Measurements from ENCODE around the gene TELO2. TPM values are rescaled to one million over a fixed set of nuclear protein-coding genes. Genes with fewer than 3 reads are reported as not detected.
A peak's percentile ranks its signal among the peaks of the same experiment; 100 is the strongest.

The TELO2 gene
- total RNA-seq, 4 donors from 2014 or later = 22.2 to 98.1 (median 49.6) TPM

DNA sequence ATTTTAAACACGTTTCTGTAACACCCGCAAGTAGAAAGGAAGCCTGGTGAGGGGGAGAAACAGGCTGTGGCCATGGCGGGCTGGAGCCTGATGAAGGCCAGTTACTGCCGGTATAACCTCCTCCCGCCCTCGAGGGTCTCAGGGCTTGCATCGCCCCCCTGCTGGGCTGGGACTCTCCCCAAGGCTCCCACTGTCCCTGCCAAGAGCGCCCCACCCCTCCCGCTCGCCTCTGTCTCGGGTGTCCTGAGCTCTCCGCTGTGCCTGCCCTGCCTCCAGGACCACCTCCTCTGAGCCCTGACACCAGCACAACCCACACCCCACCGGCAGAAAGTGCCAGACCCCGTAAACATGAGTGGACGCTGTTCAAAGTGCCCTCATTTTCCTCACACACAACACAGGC, 59.0 kb downstream of the TELO2 start:
- Histone ChIP-seq H3K36me3 (peaks cover 0 to 10% (median 0%) of the 10 kb centered on the region in 4 donors), H3K4me1 (peaks cover 0 to 17% (median 5%) of the 10 kb centered on the region in 4 donors), H3K4me3 (no peak overlapping the region), H3K27ac (no peak overlapping the region), H3K9me3 (no peaks in the 10 kb centered on the region), H3K27me3 (no peaks in the 10 kb centered on the region)
- TF ChIP-seq EP300 (IDR thresholded peaks at IDR 0.05; ENCODE audit: low read depth) (no peak), POLR2A (IDR thresholded peaks at IDR 0.05) (no peak), POLR2AphosphoS5 (IDR thresholded peaks at IDR 0.05) (no peak)
- TF ChIP-seq, protein P1, sequence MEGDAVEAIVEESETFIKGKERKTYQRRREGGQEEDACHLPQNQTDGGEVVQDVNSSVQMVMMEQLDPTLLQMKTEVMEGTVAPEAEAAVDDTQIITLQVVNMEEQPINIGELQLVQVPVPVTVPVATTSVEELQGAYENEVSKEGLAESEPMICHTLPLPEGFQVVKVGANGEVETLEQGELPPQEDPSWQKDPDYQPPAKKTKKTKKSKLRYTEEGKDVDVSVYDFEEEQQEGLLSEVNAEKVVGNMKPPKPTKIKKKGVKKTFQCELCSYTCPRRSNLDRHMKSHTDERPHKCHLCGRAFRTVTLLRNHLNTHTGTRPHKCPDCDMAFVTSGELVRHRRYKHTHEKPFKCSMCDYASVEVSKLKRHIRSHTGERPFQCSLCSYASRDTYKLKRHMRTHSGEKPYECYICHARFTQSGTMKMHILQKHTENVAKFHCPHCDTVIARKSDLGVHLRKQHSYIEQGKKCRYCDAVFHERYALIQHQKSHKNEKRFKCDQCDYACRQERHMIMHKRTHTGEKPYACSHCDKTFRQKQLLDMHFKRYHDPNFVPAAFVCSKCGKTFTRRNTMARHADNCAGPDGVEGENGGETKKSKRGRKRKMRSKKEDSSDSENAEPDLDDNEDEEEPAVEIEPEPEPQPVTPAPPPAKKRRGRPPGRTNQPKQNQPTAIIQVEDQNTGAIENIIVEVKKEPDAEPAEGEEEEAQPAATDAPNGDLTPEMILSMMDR (IDR thresholded peaks at IDR 0.05) = no peak
- intact Hi-C loops (cut with DNase I; ENCODE audit: low total_unique reads) = no loop called here
- in situ Hi-C loops (cut with MboI; ENCODE audit: low pct_ligation_motif_present in 1 of 4, low pct_unique_long_range_greater_than_20kb in 1 of 4, low sequenced_read_pairs in 3 of 4) = no loop called here
- DNase-seq = no peak
- WGBS, 2 donors (ENCODE audit: low coverage in 1 of 2) = 80 to 92% methylated on average over 2 to 15 of the region's 15 CpGs

DNA sequence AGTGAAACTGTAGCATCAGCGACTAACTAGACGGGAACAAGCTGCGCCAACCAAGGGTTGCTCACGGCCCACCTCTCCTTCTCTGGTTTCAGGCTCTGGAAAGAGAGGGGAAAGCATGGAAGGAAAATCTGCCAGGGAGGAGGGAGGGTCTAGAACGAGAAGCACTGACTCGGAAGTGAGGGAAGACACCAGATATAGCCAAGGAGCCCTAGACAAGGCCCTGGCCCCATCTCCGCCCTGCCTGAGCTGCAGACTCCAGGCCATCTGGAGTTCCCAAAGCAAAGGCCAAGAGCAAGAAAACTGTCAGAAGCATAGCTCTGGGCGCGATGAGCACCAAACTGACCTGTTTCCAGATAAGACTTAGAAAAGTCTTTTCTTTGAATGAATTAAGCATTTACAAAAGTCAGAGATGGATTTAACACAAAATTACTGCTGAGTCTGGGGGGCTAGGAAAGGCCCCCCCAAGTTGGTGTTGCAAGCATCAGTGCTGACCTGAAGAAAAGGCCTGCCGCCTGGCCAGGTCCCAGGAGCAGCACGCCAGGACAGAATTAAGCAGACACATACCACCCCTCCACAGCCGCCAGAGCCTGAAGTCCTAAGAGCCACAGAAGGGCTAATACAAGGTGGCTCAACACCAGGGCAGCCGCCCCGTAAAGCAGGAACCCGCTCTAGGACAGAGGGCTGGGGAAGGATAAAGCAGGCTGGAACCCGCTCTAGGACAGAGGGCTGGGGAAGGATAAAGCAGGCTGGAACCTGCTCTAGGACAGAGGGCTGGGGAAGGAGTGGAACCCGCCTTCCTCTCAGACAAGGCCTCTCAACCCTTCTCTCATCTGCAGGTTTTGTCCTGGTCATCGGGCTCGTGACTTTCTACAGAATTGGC, 61.0 kb downstream of the TELO2 start:
- no peaks in the 10 kb centered on the region for H3K27me3 ChIP-seq
- DNase-seq = no peak
- in situ Hi-C loops (cut with MboI; ENCODE audit: low pct_ligation_motif_present in 1 of 4, low pct_unique_long_range_greater_than_20kb in 1 of 4, low sequenced_read_pairs in 3 of 4) = no loop called here
- no peaks in the 10 kb centered on the region for H3K9me3 ChIP-seq
- H3K36me3 ChIP-seq = peaks cover 0 to 10% (median 2%) of the 10 kb centered on the region in 4 donors
- TF ChIP-seq POLR2A (IDR thresholded peaks at IDR 0.05) = no peak
- TF ChIP-seq, protein P1 (IDR thresholded peaks at IDR 0.05) = no peak
- no peak for TF ChIP-seq POLR2AphosphoS5 (IDR thresholded peaks at IDR 0.05)
- TF ChIP-seq EP300 (IDR thresholded peaks at IDR 0.05; ENCODE audit: low read depth) = no peak
- 87 to 88% methylated on average over 10 to 19 of the region's 19 CpGs for WGBS, 2 donors (ENCODE audit: low coverage in 1 of 2)
- intact Hi-C loops (cut with DNase I; ENCODE audit: low total_unique reads) = no loop called here
- H3K27ac ChIP-seq = peak overlapping the region in 1 of 4 donors; percentile 12
- H3K4me3 ChIP-seq = no peak overlapping the region
- peaks cover 0 to 10% (median 5%) of the 10 kb centered on the region in 4 donors for H3K4me1 ChIP-seq

GRCh38 chr16:1554826-1555445, 61.8 kb downstream of the TELO2 start:
- Histone ChIP-seq H3K4me3 (no peak overlapping the region), H3K27ac (no peak overlapping the region), H3K36me3 (peaks cover 0 to 10% (median 2%) of the 10 kb centered on the region in 4 donors), H3K9me3 (no peaks in the 10 kb centered on the region), H3K4me1 (peaks cover 0 to 7% (median 3%) of the 10 kb centered on the region in 4 donors), H3K27me3 (no peaks in the 10 kb centered on the region)
- in situ Hi-C loops (cut with MboI; ENCODE audit: low pct_ligation_motif_present in 1 of 4, low pct_unique_long_range_greater_than_20kb in 1 of 4, low sequenced_read_pairs in 3 of 4) = no loop called here
- no peak for DNase-seq
- intact Hi-C loops (cut with DNase I; ENCODE audit: low total_unique reads) = no loop called here
- no peak for TF ChIP-seq POLR2AphosphoS5 (IDR thresholded peaks at IDR 0.05)
- TF ChIP-seq, protein P1 (IDR thresholded peaks at IDR 0.05) = no peak
- no peak for TF ChIP-seq EP300 (IDR thresholded peaks at IDR 0.05; ENCODE audit: low read depth)
- TF ChIP-seq POLR2A (IDR thresholded peaks at IDR 0.05) = no peak
- 94 to 100% methylated on average over 1 to 34 of the region's 34 CpGs for WGBS, 2 donors (ENCODE audit: low coverage in 1 of 2)

GRCh38 chr16:1556254-1556653, 63.1 kb downstream of the TELO2 start:
- Histone ChIP-seq H3K4me3 (no peak overlapping the region), H3K36me3 (peaks cover 0 to 10% (median 2%) of the 10 kb centered on the region in 4 donors), H3K27me3 (no peaks in the 10 kb centered on the region), H3K4me1 (no peaks in the 10 kb centered on the region), H3K27ac (no peak overlapping the region), H3K9me3 (no peaks in the 10 kb centered on the region)
- WGBS, 2 donors (ENCODE audit: low coverage in 1 of 2) = 77% methylated on average over 13 of the region's 13 CpGs; no CpG with 5 or more reads in 1 of the 2 donors
- no peak for TF ChIP-seq POLR2AphosphoS5 (IDR thresholded peaks at IDR 0.05)
- no peak for TF ChIP-seq POLR2A (IDR thresholded peaks at IDR 0.05)
- TF ChIP-seq, protein P1 (IDR thresholded peaks at IDR 0.05) = no peak
- TF ChIP-seq EP300 (IDR thresholded peaks at IDR 0.05; ENCODE audit: low read depth) = no peak
- DNase-seq = no peak
- intact Hi-C loops (cut with DNase I; ENCODE audit: low total_unique reads) = no loop called here
- in situ Hi-C loops (cut with MboI; ENCODE audit: low pct_ligation_motif_present in 1 of 4, low pct_unique_long_range_greater_than_20kb in 1 of 4, low sequenced_read_pairs in 3 of 4) = no loop called here
